IPS DF 6.9 (cell line): ENCODE measurements around the gene DMD.

Experiments used
- DNase-seq: peaks from one replicate; pipeline ENCODE4 v3.0.0-alpha.2; 2013; ENCODE audit warnings: low read depth, low spot score
- H3K27ac ChIP-seq: one replicate; pipeline ENCODE4 v1.5.1; 2013; ENCODE audit warnings: low read length, control low read depth
- H3K27me3 ChIP-seq: 2 replicates; pipeline ENCODE4 v1.6.1; 2013; ENCODE audit warnings: mild to moderate bottlenecking, low read length; ENCODE audit not compliant: control insufficient read depth, insufficient read depth
- H3K36me3 ChIP-seq: 2 replicates; pipeline ENCODE4 v1.6.1; 2013; ENCODE audit warnings: low read length; ENCODE audit not compliant: control insufficient read depth, insufficient read depth
- H3K4me1 ChIP-seq: 2 replicates; pipeline ENCODE4 v1.6.1; 2013; ENCODE audit warnings: low read length; ENCODE audit not compliant: control insufficient read depth, insufficient read depth
- H3K4me3 ChIP-seq: 2 replicates; pipeline ENCODE4 v1.5.1; 2013; ENCODE audit warnings: mild to moderate bottlenecking, low read length
- H3K9me3 ChIP-seq: 2 replicates; pipeline ENCODE4 v1.6.1; 2013; ENCODE audit warnings: low read length, inconsistent platforms; ENCODE audit not compliant: control insufficient read depth, insufficient read depth
- WGBS: extraction: QIAGEN DNeasy Blood & Tissue Kit; methylation state at CpG from one replicate; pipeline ENCODE4 v1.1.7; 2013; ENCODE audit warnings: mixed read lengths, missing lambda C conversion rate; ENCODE audit not compliant: insufficient read length, insufficient coverage; 5-methylcytosine and 5-hydroxymethylcytosine counted together

The DMD gene

GRCh38 chrX:31652650-31653049, 1558.7 kb downstream of the DMD start:
- Histone ChIP-seq H3K4me1 (no peaks in the 10 kb centered on the region), H3K4me3 (no peak overlapping the region), H3K27ac (no peak overlapping the region), H3K36me3 (no peaks in the 10 kb centered on the region), H3K9me3 (no peaks in the 10 kb centered on the region), H3K27me3 (no peaks in the 10 kb centered on the region)
- DNase-seq = no peak
- WGBS = no CpG with 5 or more reads among the region's 1 CpG

GRCh38 chrX:31649201-31649600, 1562.1 kb downstream of the DMD start:
- no peak for DNase-seq
- H3K27ac ChIP-seq = no peak overlapping the region
- H3K27me3 ChIP-seq = no peaks in the 10 kb centered on the region
- no peaks in the 10 kb centered on the region for H3K9me3 ChIP-seq
- no peak overlapping the region for H3K4me3 ChIP-seq
- H3K4me1 ChIP-seq = no peaks in the 10 kb centered on the region
- H3K36me3 ChIP-seq = no peaks in the 10 kb centered on the region
- no CpG with 5 or more reads among the region's 3 CpGs for WGBS

GRCh38 chrX:31633349-31633748, 1578.0 kb downstream of the DMD start:
- Histone ChIP-seq H3K9me3 (no peaks in the 10 kb centered on the region), H3K4me3 (no peak overlapping the region), H3K4me1 (no peaks in the 10 kb centered on the region), H3K36me3 (no peaks in the 10 kb centered on the region), H3K27ac (no peak overlapping the region), H3K27me3 (no peaks in the 10 kb centered on the region)
- no peak for DNase-seq
- WGBS = no CpG with 5 or more reads among the region's 2 CpGs

- Histone ChIP-seq H3K36me3 (no peaks in the 10 kb centered on the region), H3K4me3 (no peak overlapping the region), H3K27ac (no peak overlapping the region), H3K9me3 (no peaks in the 10 kb centered on the region), H3K4me1 (no peaks in the 10 kb centered on the region), H3K27me3 (no peaks in the 10 kb centered on the region)
- WGBS = no CpG with 5 or more reads among the region's 3 CpGs
- DNase-seq = no peak
These were observed 1582.2 kb downstream of the DMD start for GRCh38 chrX:31629195-31629594.

DNA sequence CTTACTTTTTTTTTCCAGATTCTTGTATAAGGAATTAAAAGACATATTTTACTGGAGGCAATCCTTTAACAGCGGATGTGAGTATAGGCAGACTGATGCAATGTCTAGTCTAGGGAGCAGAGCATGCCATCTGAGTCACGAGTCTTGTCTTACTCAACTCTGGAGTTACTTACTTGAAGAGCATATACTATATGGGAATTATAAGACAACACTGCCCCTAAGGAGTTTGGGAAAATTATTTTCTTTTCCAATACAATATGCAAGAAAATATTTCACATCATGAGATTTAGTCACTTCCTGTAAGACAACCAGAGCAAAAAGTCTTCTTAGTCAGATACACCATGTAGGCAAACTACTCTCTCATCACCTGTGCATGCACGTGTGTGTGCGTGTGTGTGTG, 1602.2 kb downstream of the DMD start:
- Histone ChIP-seq H3K9me3 (no peaks in the 10 kb centered on the region), H3K4me3 (no peak overlapping the region), H3K27ac (no peak overlapping the region), H3K36me3 (no peaks in the 10 kb centered on the region), H3K4me1 (no peaks in the 10 kb centered on the region), H3K27me3 (no peaks in the 10 kb centered on the region)
- WGBS = no CpG with 5 or more reads among the region's 4 CpGs
- DNase-seq = no peak

GRCh38 chrX:31608638-31609037, 1602.7 kb downstream of the DMD start:
- no peaks in the 10 kb centered on the region for H3K27me3 ChIP-seq
- H3K4me1 ChIP-seq = no peaks in the 10 kb centered on the region
- H3K4me3 ChIP-seq = no peak overlapping the region
- H3K27ac ChIP-seq = no peak overlapping the region
- WGBS = no CpG with 5 or more reads among the region's 2 CpGs
- H3K9me3 ChIP-seq = no peaks in the 10 kb centered on the region
- no peak for DNase-seq
- no peaks in the 10 kb centered on the region for H3K36me3 ChIP-seq

GRCh38 chrX:31606771-31607170, 1604.6 kb downstream of the DMD start:
- WGBS = no CpG with 5 or more reads among the region's 4 CpGs
- H3K36me3 ChIP-seq = no peaks in the 10 kb centered on the region
- no peak overlapping the region for H3K27ac ChIP-seq
- no peak overlapping the region for H3K4me3 ChIP-seq
- no peaks in the 10 kb centered on the region for H3K4me1 ChIP-seq
- H3K27me3 ChIP-seq = no peaks in the 10 kb centered on the region
- DNase-seq = no peak
- no peaks in the 10 kb centered on the region for H3K9me3 ChIP-seq

GRCh38 chrX:31604629-31605221, 1606.6 kb downstream of the DMD start:
- H3K27me3 ChIP-seq = no peaks in the 10 kb centered on the region
- H3K27ac ChIP-seq = no peak overlapping the region
- no peaks in the 10 kb centered on the region for H3K9me3 ChIP-seq
- H3K4me3 ChIP-seq = no peak overlapping the region
- no peak for DNase-seq
- no peaks in the 10 kb centered on the region for H3K4me1 ChIP-seq
- no CpG with 5 or more reads among the region's 3 CpGs for WGBS
- no peaks in the 10 kb centered on the region for H3K36me3 ChIP-seq

GRCh38 chrX:31603411-31604120, 1607.8 kb downstream of the DMD start:
- Histone ChIP-seq H3K27me3 (no peaks in the 10 kb centered on the region), H3K9me3 (no peaks in the 10 kb centered on the region), H3K4me3 (no peak overlapping the region), H3K36me3 (no peaks in the 10 kb centered on the region), H3K27ac (no peak overlapping the region), H3K4me1 (no peaks in the 10 kb centered on the region)
- whole genome bisulfite sequencing = no CpG with 5 or more reads among the region's 5 CpGs
- no peak for DNase-seq

DNA sequence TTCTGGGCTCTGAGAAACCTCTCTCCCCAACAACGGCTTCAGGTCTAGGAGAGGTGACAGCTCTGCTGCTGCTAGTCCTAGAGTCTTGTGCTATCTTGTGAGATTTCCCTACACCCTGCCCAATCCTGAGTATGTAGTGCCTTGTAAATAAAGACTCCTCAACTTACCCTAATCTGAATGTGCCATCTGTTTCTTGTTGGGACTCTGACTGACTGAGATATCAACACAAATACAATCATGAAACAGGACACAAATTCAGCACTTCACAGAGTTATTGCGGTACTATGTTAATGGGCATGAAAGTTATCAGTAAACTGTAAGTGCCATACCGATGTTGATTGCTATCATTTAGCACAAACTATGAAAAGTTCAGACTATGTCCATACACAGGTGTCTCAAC, 1610.5 kb downstream of the DMD start:
- Histone ChIP-seq H3K9me3 (no peaks in the 10 kb centered on the region), H3K4me1 (no peaks in the 10 kb centered on the region), H3K27ac (no peak overlapping the region), H3K36me3 (no peaks in the 10 kb centered on the region), H3K4me3 (no peak overlapping the region), H3K27me3 (no peaks in the 10 kb centered on the region)
- WGBS = no CpG with 5 or more reads among the region's 3 CpGs
- no peak for DNase-seq

DNA sequence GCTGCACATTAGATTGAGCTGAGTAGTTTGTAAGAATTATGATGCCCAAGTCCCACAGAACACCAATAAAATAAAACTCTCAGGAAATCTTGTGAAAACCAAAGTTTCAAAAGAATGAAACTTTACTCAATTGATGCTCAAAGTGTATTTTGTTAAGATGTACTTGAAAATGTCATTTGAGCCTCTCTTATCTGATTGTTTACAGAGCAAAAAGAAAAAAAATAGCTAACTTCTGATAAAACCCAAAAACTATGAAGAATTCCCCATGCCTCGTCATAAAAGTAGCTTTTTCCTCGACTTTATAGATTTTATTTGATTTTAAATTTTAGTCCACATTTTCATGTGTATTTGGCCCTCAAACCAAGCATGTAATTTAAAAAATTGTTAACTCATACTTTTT, 1618.0 kb downstream of the DMD start:
- WGBS = no CpG with 5 or more reads among the region's 2 CpGs
- no peak for DNase-seq

More for the DNA sequence above, 1618.0 kb downstream of the DMD start:
- H3K27me3 ChIP-seq = no peaks in the 10 kb centered on the region
- no peaks in the 10 kb centered on the region for H3K36me3 ChIP-seq
- no peak overlapping the region for H3K27ac ChIP-seq
- no peaks in the 10 kb centered on the region for H3K9me3 ChIP-seq
- H3K4me3 ChIP-seq = no peak overlapping the region
- no peaks in the 10 kb centered on the region for H3K4me1 ChIP-seq
